Fibroblast of lung (primary cell): Measurements from ENCODE around the gene ZFYVE28. TPM values are rescaled to one million over a fixed set of nuclear protein-coding genes. Genes with fewer than 3 reads are reported as not detected.

Experiments
- DNase-seq, 2 donors: peaks; one replicate each; pipeline versions ENCODE4 v3.0.0 to v3.0.0-alpha.2; 2010; ENCODE audit warnings: low read depth in 2 of 2
- H2AFZ ChIP-seq: 2 replicates; pipeline ENCODE4 v1.5.1; 2012; ENCODE audit warnings: low read length, control low read depth, inconsistent platforms
- H3K27ac ChIP-seq: 2 replicates; pipeline ENCODE4 v1.5.1; 2011; ENCODE audit warnings: low read length, control low read depth; ENCODE audit not compliant: insufficient read depth
- H3K27me3 ChIP-seq: 2 replicates; pipeline ENCODE4 v1.5.1; 2011; ENCODE audit warnings: mild to moderate bottlenecking, low read length; ENCODE audit not compliant: control insufficient read depth, insufficient read depth
- H3K36me3 ChIP-seq: 2 replicates; pipeline ENCODE4 v1.5.1; 2011; ENCODE audit warnings: low read length; ENCODE audit not compliant: control insufficient read depth, insufficient read depth
- H3K4me1 ChIP-seq: 2 replicates; pipeline ENCODE4 v1.5.1; 2011; ENCODE audit warnings: low read length; ENCODE audit not compliant: control insufficient read depth, insufficient read depth; ENCODE audit errors: extremely low read depth
- H3K4me2 ChIP-seq: 2 replicates; pipeline ENCODE4 v1.5.1; 2011; ENCODE audit warnings: low read length, control low read depth; ENCODE audit not compliant: insufficient read depth; ENCODE audit errors: extremely low read depth
- H3K4me3 ChIP-seq, 4 experiments: fragments of 200-600 bp in 1 of 4; sonication (generic) in 1 of 4; replicated peaks in 1 of 4; 2 replicates each; pipeline ENCODE4 v1.5.1; 2011 to 2016; ENCODE audit warnings: low read length in 4 of 4, low read depth in 3 of 4, mild to moderate bottlenecking in 3 of 4, control low read depth in 2 of 4, inconsistent platforms in 1 of 4, mixed read lengths in 1 of 4; ENCODE audit not compliant: insufficient read depth in 1 of 4; ENCODE audit errors: control extremely low read depth in 1 of 4
- H3K79me2 ChIP-seq: 2 replicates; pipeline ENCODE4 v1.5.1; 2012; ENCODE audit warnings: mild to moderate bottlenecking, low read length, inconsistent platforms; ENCODE audit not compliant: control insufficient read depth, insufficient read depth
- H3K9ac ChIP-seq: 2 replicates; pipeline ENCODE4 v1.5.1; 2011; ENCODE audit warnings: mild to moderate bottlenecking, low read length, control low read depth; ENCODE audit not compliant: insufficient read depth
- H3K9me3 ChIP-seq: 2 replicates; pipeline ENCODE4 v1.5.1; 2012; ENCODE audit warnings: low read depth, low read length; ENCODE audit not compliant: control insufficient read depth, insufficient read depth
- H4K20me1 ChIP-seq: 2 replicates; pipeline ENCODE4 v1.5.1; 2011; ENCODE audit warnings: low read length; ENCODE audit not compliant: control insufficient read depth, insufficient read depth; ENCODE audit errors: extremely low read depth
- EZH2 ChIP-seq: IDR thresholded peaks from 2 replicates; pipeline ENCODE4 v1.5.1; 2012; ENCODE audit warnings: low read length, control low read depth, mild to moderate bottlenecking; ENCODE audit errors: missing control alignments
- polyA plus RNA-seq, 2 donors: library from polyadenylated mRNA; depleted of rRNA in 1 of 2; stranded (reverse) in 1 of 2; unstranded in 1 of 2; fragments of >200 nt; gene quantifications; 2 replicates each; pipeline ENCODE4 v1.2.1, GENCODE V29; 2011 to 2012; ENCODE audit warnings: missing spikeins in 1 of 2
- total RNA-seq: library from RNA; depleted of rRNA; stranded (reverse); fragments of >200 nt; gene quantifications from 2 replicates; pipeline ENCODE4 v1.2.1, GENCODE V29; 2014
- TF ChIP-seq, protein P1 (sequence below), 2 donors: IDR thresholded peaks in 1 of 2; conservative IDR thresholded peaks in 1 of 2; 1 replicate in 1 of 2; 2 replicates in 1 of 2; pipeline ENCODE4 v1.5.1; 2011 to 2012; ENCODE audit warnings: low read length in 2 of 2, control low read depth in 1 of 2, inconsistent platforms in 1 of 2, low read depth in 1 of 2, mild to moderate bottlenecking in 1 of 2

The ZFYVE28 gene
- total and polyA plus RNA-seq, 2 donors (not counting 1 experiment from before 2014, with no cell fraction given): 2.4 to 11.6 TPM

DNA sequence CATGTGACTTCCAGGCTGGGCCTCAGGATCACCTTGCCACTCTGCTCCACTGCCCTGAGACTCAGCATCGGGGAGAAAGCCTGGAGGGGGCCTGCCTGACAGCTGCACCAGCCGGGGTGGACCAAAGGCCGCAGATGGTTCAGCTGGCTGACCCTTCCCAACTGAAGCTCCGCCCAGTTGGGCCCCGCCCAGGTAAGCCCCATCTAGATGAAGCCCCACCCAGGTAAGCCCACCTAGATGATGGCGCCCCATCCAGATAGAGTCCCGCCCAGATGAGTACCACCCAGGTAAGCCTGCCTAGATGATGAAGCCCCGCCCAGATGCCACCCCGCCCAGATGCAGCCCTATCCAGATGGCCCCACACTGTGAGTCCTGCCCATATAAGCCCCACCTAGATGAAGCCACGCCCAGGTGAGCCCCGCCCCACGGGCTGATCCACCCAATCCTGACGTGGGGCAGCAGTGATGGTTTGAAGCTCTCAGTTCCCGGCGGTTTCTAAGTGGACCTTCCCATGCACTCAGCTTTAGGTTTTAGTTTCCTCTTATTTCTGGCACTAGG lies 10.0 kb downstream of the ZFYVE28 start:
- no peak overlapping the region for H3K4me3 ChIP-seq
- H3K9ac ChIP-seq: no peak overlapping the region
- H2AFZ ChIP-seq: no peak overlapping the region
- TF ChIP-seq EZH2: no peak
- TF ChIP-seq, protein P1, sequence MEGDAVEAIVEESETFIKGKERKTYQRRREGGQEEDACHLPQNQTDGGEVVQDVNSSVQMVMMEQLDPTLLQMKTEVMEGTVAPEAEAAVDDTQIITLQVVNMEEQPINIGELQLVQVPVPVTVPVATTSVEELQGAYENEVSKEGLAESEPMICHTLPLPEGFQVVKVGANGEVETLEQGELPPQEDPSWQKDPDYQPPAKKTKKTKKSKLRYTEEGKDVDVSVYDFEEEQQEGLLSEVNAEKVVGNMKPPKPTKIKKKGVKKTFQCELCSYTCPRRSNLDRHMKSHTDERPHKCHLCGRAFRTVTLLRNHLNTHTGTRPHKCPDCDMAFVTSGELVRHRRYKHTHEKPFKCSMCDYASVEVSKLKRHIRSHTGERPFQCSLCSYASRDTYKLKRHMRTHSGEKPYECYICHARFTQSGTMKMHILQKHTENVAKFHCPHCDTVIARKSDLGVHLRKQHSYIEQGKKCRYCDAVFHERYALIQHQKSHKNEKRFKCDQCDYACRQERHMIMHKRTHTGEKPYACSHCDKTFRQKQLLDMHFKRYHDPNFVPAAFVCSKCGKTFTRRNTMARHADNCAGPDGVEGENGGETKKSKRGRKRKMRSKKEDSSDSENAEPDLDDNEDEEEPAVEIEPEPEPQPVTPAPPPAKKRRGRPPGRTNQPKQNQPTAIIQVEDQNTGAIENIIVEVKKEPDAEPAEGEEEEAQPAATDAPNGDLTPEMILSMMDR (conservative IDR thresholded peaks at IDR 0.05 in 1 of 2, IDR thresholded peaks at IDR 0.05 in 1 of 2; ENCODE audit: low read depth in 1 of 2, low read length in 2 of 2): no peak
- no peak overlapping the region for H3K27ac ChIP-seq
- H3K4me1 ChIP-seq: peaks cover 7% of the 10 kb centered on the region
- H3K27me3 ChIP-seq: no peaks in the 10 kb centered on the region
- no peaks in the 10 kb centered on the region for H3K36me3 ChIP-seq
- DNase-seq: no peak
- H4K20me1 ChIP-seq: no peaks in the 10 kb centered on the region
- peaks cover 10% of the 10 kb centered on the region for H3K79me2 ChIP-seq
- no peak overlapping the region for H3K4me2 ChIP-seq
- H3K9me3 ChIP-seq: no peaks in the 10 kb centered on the region

DNA sequence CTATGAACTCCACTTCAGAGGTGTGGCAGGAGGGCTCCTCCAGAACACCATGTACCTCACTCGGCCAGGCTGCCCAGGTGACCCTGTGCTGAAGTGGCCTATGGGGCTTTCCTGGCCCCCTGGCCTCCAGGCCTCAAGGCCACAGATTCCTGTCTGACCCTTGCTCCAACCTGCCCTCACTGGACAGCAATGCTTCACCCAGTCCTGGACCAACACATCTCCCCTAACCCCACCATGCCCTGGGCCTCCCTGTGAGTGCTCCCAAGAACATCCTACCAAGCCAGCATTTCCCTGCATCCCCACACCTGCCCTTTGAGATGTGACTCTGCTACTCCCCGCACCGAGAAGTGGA lies 10.5 kb downstream of the ZFYVE28 start:
- TF ChIP-seq, protein P1 (conservative IDR thresholded peaks at IDR 0.05 in 1 of 2, IDR thresholded peaks at IDR 0.05 in 1 of 2; ENCODE audit: low read depth in 1 of 2, low read length in 2 of 2): no peak
- no peak for TF ChIP-seq EZH2
- Histone ChIP-seq H3K36me3 (no peaks in the 10 kb centered on the region), H2AFZ (no peak overlapping the region)

DNA sequence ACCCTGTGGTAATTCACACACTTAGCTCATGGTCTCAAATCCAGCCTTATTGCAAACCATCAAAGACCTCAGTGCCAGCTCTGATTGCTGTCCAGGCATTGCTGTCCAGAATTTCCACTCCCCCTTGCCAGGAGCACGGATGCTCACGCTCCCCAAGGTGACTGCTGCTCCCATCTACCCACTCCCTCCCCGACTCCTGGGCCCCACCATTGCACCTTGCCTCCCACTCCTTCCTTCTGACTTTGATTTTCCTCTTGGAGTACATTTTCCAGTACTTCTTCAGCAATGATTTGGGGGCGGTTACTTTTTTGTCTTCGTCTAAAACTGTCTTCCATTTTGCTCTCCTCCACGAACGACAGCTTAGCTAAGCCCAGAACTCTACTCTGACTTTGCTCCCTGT lies 11.5 kb downstream of the ZFYVE28 start:
- H2AFZ ChIP-seq: no peak overlapping the region
- TF ChIP-seq EZH2: no peak
- TF ChIP-seq, protein P1 (conservative IDR thresholded peaks at IDR 0.05 in 1 of 2, IDR thresholded peaks at IDR 0.05 in 1 of 2; ENCODE audit: low read depth in 1 of 2, low read length in 2 of 2): no peak
- no peak overlapping the region for H3K27ac ChIP-seq
- H3K36me3 ChIP-seq: no peaks in the 10 kb centered on the region
- H4K20me1 ChIP-seq: no peaks in the 10 kb centered on the region
- H3K79me2 ChIP-seq: peaks cover 9% of the 10 kb centered on the region
- H3K4me2 ChIP-seq: no peak overlapping the region
- no peak overlapping the region for H3K4me3 ChIP-seq
- no peaks in the 10 kb centered on the region for H3K9me3 ChIP-seq
- H3K9ac ChIP-seq: no peak overlapping the region
- H3K27me3 ChIP-seq: no peaks in the 10 kb centered on the region
- H3K4me1 ChIP-seq: peaks cover under 1% of the 10 kb centered on the region
- no peak for DNase-seq

More for the DNA sequence above, 10.5 kb downstream of the ZFYVE28 start:
- Histone ChIP-seq H3K79me2 (peaks cover 10% of the 10 kb centered on the region), H4K20me1 (no peaks in the 10 kb centered on the region), H3K4me2 (no peak overlapping the region), H3K27ac (no peak overlapping the region), H3K9me3 (no peaks in the 10 kb centered on the region), H3K4me1 (peaks cover 7% of the 10 kb centered on the region), H3K4me3 (no peak overlapping the region), H3K9ac (no peak overlapping the region), H3K27me3 (no peaks in the 10 kb centered on the region)
- DNase-seq: no peak
